ENCODE measurements around the gene PDE8B.

Gene PDE8B

GRCh38 chr5:77186652-77187370 lies 23.7 kb upstream of the PDE8B start:
- no peak for DNase-seq (ENCODE audit: low spot score)

DNA sequence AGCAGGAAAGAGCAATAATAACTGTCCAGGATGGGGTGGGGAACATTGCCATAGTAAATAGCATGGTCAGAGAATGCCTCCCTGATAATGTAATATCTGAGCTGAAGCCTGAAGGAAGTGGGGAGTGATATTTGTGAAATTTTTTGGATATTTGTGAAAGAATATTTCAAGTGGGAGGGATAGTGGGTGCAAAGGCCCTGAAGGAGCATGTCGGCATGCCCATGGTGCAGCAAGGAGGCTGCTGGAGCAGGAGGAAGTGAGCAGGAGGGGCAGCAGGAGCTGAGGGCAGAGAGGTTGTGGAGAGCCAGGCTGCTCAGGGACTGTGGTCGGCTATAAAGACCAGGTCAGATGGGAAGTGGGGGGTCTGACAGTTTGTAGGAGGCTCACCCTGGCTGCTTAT lies 21.1 kb upstream of the PDE8B start:
- DNase-seq (ENCODE audit: low spot score), result no peak

- no peak for DNase-seq (ENCODE audit: low spot score)
These were observed 17.9 kb upstream of the PDE8B start for GRCh38 chr5:77192441-77193050.

DNA sequence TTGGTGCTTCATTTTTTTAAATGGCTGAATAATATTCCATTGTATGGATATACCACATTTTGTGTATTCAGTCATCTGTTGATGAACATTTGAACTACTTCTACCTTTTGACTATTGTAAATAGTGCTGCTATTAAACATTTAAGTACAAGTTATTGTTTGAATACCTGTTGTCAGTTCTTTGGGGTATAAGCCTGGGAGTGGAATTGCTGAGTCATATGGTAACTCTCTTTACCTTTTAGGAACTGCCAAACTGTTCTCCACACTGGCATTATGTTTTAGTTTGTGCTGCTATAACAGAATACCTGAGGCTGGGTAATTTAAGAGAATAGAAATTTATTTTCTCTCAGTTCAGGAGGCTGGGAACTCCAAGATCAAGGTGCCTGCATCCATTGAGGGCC lies 15.7 kb upstream of the PDE8B start:
- DNase-seq (ENCODE audit: low spot score), result no peak

DNA sequence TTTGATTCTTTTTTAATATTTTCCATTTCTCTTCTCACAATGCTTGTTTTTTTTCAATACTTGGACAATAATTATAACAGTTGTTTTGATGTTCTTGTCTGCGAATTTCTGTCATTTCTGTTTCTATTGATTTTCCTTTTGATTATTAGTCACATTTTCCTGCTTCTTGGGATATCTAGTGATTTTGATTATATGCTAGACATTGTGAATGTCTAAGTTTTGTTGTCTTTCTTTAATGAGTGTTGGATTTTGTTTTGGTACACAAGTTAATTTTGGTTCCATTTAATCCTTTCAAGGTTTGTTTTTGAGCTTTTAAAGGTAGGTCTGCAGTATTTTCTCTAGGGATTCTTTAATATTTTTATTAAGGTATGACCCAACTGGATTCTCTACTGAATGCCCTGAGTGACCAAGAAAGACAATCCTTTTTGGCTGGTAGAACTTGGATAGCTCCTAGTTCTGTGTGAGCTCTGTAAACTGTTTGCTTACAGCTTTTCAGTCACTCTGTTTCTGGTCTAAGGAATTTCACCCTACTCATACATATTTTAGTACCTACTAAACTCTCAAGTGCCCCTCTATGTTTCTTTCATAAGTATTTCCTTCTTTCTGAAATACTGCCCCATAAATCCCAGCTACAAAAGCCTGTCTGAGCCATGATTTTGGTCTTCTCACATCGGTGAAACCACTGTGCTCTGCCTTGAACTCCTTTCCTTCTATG lies 12.5 kb upstream of the PDE8B start:
- DNase-seq (ENCODE audit: low spot score), result no peak

DNA sequence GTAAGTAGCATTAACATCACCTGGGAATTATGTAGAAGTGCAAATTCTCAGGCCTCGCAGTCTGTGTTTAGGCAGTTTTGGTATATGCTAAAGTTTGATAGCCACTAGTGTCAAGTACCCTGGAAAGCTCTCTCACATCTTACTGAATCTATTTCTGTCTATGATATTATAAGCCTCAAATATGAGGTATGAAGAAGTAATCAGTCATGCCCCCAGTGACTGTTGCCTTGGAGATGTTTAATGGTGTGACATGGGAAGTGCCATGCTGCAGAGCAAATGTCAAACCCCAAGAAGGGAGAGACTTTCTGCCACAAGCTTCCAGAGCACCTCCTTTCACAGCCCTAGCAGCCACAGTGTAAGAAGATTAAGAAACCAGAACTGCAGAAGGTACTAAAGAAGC lies 9.8 kb upstream of the PDE8B start:
- DNase-seq (ENCODE audit: low spot score), result no peak

GRCh38 chr5:77202145-77202544 lies 8.3 kb upstream of the PDE8B start:
- no peak for DNase-seq (ENCODE audit: low spot score)

DNA sequence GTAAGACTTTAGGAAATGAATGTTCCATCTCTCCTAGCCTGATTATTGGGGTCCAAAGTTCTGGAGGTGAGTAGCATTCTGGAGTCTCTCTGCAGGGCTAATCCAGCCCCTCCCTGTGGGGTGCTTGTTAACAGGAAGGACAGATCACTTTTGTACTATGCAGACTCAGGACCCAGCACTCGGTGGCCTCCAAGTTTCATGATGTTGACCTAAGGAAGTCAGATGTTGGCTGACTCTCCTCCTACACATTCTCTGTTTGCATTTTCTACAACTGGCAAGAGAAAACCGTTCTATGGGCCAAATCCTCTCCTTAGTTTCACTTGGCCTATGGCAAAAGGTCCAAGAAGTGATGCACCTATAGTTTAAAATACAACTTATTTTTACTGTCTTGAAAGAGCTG lies 5.5 kb upstream of the PDE8B start:
- no peak for DNase-seq (ENCODE audit: low spot score)

DNA sequence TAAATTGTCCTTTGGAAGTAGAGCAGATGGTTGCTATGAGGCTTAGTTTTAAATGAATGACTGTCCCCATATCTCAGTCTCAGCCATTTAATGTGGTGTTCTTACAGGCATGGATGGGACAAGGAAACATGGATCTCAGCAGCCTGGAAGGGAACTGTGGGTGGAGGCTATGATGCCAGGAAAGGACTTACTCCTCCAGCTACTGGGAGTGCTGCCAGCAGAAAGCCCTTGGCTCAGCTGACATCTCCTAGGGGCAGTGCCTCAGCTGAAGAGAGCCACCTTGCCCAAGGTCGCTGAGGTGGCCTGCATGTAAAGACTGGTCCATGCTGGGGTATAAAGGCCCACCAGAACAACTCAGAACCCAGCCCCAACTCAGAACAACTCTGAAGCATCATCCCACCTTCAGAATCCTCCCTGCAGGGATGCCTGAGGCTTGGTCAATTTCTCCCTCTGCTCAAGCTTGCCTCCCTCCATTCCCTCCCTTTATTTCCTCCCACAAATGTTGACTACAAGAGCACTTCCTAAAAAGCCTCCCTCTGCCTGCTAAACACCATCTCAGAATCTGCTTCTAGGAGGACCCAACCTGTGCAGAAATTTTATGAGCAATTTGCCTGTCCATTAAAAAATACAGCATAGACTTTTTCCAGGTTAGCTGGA lies 1.8 kb upstream of the PDE8B start:
- no peak for DNase-seq (ENCODE audit: low spot score)

GRCh38 chr5:77209495-77210090 lies 887 bp upstream of the PDE8B start:
- no peak for DNase-seq (ENCODE audit: low spot score)

- no peak for DNase-seq (ENCODE audit: low spot score)
These were observed 647 bp downstream of the PDE8B start for GRCh38 chr5:77210964-77211690.

GRCh38 chr5:77211691-77212047 lies 1.2 kb downstream of the PDE8B start:
- no peak for DNase-seq (ENCODE audit: low spot score)

- DNase-seq (ENCODE audit: low spot score), result no peak
These were observed 3.1 kb downstream of the PDE8B start for GRCh38 chr5:77213601-77214000.

DNA sequence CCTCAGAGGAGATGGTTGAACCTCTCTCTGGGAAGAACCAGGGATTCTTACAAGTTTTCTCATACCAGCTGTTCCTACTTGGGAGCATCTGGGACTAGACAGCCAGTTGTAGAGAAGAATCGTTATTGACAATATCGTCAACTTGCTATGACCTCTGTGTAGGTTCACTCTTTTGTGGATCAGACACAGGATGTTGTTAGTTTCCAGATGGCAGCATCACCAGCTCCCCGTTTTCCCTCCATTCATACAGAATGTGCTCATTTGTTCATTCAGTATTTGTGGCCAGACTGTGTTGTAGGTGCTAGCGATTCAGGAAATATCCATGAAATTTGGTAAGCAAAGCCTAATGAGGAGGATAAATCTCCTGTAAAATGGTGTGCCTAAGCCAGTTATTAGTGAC lies 3.7 kb downstream of the PDE8B start:
- no peak for DNase-seq (ENCODE audit: low spot score)

GRCh38 chr5:77218263-77218662 lies 7.8 kb downstream of the PDE8B start:
- no peak for DNase-seq (ENCODE audit: low spot score)

DNA sequence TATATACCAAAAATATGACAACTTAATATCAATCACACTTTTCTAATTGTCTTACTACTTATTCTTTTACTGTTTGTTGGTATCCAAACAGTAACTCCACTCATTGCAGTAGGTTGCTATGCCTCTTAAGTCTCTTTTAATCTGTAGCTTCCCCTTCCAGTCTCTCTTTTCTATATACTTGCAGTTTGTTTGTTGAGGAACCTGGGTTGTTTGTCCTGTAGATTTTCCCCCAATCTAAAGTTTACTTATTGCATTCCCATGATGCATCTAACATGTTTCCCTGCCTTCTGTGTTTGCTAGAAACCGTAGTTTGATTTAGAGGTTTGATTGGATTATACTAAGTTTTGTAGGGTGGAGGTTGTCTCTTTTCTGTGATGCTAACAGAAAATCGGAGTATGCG lies 10.6 kb downstream of the PDE8B start:
- no peak for DNase-seq (ENCODE audit: low spot score)

DNA sequence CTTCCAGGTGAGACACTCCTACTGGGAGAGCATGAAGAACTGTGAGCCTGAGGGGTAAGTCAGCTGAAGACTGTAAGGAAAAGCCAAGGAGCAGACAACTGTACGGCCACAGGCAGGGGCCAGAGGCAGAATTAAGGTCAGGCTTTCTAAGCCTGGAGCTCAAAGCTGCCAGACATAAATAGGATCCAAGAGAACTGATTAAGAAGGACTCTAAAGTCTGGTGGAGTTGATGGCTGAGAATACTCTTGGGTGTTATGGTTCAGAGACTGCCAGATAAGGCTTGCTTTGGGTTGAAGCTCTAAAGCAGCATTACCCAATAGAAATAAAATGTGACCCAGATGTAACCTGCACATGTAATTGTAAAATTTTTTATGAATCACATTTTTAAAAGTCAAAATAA lies 12.2 kb downstream of the PDE8B start:
- DNase-seq (ENCODE audit: low spot score), result no peak

GRCh38 chr5:77223653-77224052 lies 13.2 kb downstream of the PDE8B start:
- no peak for DNase-seq (ENCODE audit: low spot score)

GRCh38 chr5:77224672-77225355 lies 14.3 kb downstream of the PDE8B start:
- DNase-seq (ENCODE audit: low spot score), result no peak

- DNase-seq (ENCODE audit: low spot score), result no peak
These were observed 15.1 kb downstream of the PDE8B start for GRCh38 chr5:77225531-77225930.

DNA sequence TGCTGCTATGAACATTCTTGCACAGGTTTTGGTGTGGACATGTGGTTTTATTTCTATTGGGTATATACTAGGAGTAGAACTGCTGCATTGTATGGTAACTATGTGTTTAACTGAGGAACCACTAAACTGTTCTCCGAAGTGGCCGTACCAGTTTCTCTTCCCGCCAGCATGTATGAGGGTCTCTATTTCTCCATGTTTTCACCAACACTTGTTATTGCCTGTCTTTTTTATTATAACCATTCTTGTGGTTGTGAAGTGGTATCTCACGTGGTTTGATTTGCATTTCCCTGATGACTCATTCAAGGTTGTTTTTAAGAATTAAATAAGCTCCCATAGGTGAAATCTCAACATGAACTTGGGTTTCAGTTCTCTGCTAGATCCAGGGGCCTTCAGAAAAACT lies 19.4 kb downstream of the PDE8B start:
- DNase-seq (ENCODE audit: low spot score), result no peak
